Measurements from ENCODE around the gene MRFAP1. TPM values are rescaled to one million over a fixed set of nuclear protein-coding genes. Genes with fewer than 3 reads are reported as not detected.

The MRFAP1 gene
- total RNA-seq, 1 experiment from 2014 or later, result 212 TPM

- in situ Hi-C loops (cut with HindIII; ENCODE audit: low pct_unique_long_range_greater_than_20kb, low sequenced_read_pairs), result no loop called here
- ChIA-PET CTCF (interaction anchor here (1.3 kb wide), 1 partner anchor 24 kb away, joined by 3 read pairs; no protein-coding TSS in a partner anchor), POLR2A (no interaction called here)
- H3K36me3 ChIP-seq (ENCODE audit: control insufficient read depth, insufficient read depth, low read length), result no peaks in the 10 kb centered on the region
- peak overlapping the region; percentile 78 for H3K27ac ChIP-seq (ENCODE audit: low read length)
- H3K27me3 ChIP-seq (ENCODE audit: control insufficient read depth, insufficient read depth, low read length), result no peaks in the 10 kb centered on the region
- BruUV-seq (replicated peaks), result no TSS peak
- H3K9me3 ChIP-seq (ENCODE audit: control insufficient read depth, insufficient read depth, low read depth, low read length), result no peaks in the 10 kb centered on the region
- peaks cover 28% of the 10 kb centered on the region for H3K4me1 ChIP-seq (ENCODE audit: control insufficient read depth, insufficient read depth, low read length)
- TF ChIP-seq CTCF (IDR thresholded peaks at IDR 0.05) (no peak), SIN3A (IDR thresholded peaks at IDR 0.05; ENCODE audit: borderline replicate concordance, insufficient read depth, low read depth, low read length) (no peak), POLR2AphosphoS5 (IDR thresholded peaks at IDR 0.05; ENCODE audit: low read depth, low read length) (no peak), REST (IDR thresholded peaks at IDR 0.05; ENCODE audit: insufficient read depth in 1 of 2, low read depth in 2 of 2, low read length in 1 of 2) (no peak), TCF7L2 (IDR thresholded peaks at IDR 0.05; ENCODE audit: low read depth, low read length) (no peak)
- no peak for DNase-seq (ENCODE audit: low read depth, low spot score)
- peak; percentile 6; the same call in 1 of the 2 replicates for ATAC-seq
- intact Hi-C loops (cut with micrococcal nuclease; ENCODE audit: unreplicated experiment), result no loop called here
- H3K4me3 ChIP-seq (ENCODE audit: low read depth in 2 of 2, low read length in 2 of 2), result no peak overlapping the region
Measured at GRCh38 chr4:6687947-6688878, 47.7 kb downstream of the MRFAP1 start.

- peak overlapping the region in 1 of 2 experiments; percentile 8; a peak in 1 of 4 replicates for H3K4me3 ChIP-seq (ENCODE audit: low read depth in 2 of 2, low read length in 2 of 2)
- DNase-seq (ENCODE audit: low read depth, low spot score) (no peak), ATAC-seq (peak; percentile 92)
- no TSS peak for BruUV-seq (replicated peaks)
- CTCF ChIA-PET, result interaction anchor here (0.5 to 1.3 kb wide), 2 partner anchors 14 to 29 kb away, joined by 3 to 5 read pairs; no protein-coding TSS in a partner anchor
- H3K9me3 ChIP-seq (ENCODE audit: control insufficient read depth, insufficient read depth, low read depth, low read length), result no peaks in the 10 kb centered on the region
- POLR2A ChIA-PET, result no interaction called here
- in situ Hi-C loops (cut with HindIII; ENCODE audit: low pct_unique_long_range_greater_than_20kb, low sequenced_read_pairs), result no loop called here
- H3K4me1 ChIP-seq (ENCODE audit: control insufficient read depth, insufficient read depth, low read length), result peaks cover 36% of the 10 kb centered on the region
- peak overlapping the region; percentile 78 for H3K27ac ChIP-seq (ENCODE audit: low read length)
- H3K36me3 ChIP-seq (ENCODE audit: control insufficient read depth, insufficient read depth, low read length), result no peaks in the 10 kb centered on the region
- no peaks in the 10 kb centered on the region for H3K27me3 ChIP-seq (ENCODE audit: control insufficient read depth, insufficient read depth, low read length)
- intact Hi-C loops (cut with micrococcal nuclease; ENCODE audit: unreplicated experiment), result no loop called here
- no peak; the same call in 1 of the 2 replicates for TF ChIP-seq TCF7L2 (IDR thresholded peaks at IDR 0.05; ENCODE audit: low read depth, low read length)
- peak; percentile 13; the same call in 1 of the 2 replicates for TF ChIP-seq CTCF (IDR thresholded peaks at IDR 0.05)
- no peak for TF ChIP-seq POLR2AphosphoS5 (IDR thresholded peaks at IDR 0.05; ENCODE audit: low read depth, low read length)
- no peak for TF ChIP-seq REST (IDR thresholded peaks at IDR 0.05; ENCODE audit: insufficient read depth in 1 of 2, low read depth in 2 of 2, low read length in 1 of 2)
Measured at GRCh38 chr4:6688879-6689505, 48.5 kb downstream of the MRFAP1 start.
